ENCODE measurements around the gene ATP2C2.

- TF ChIP-seq RAD21 (IDR thresholded peaks at IDR 0.05; ENCODE audit: low read length): no peak
- TF ChIP-seq CTCF (IDR thresholded peaks at IDR 0.05): no peak
- TF ChIP-seq CHD2 (IDR thresholded peaks at IDR 0.05; ENCODE audit: low read length, partially characterized antibody): no peak
- no peak for TF ChIP-seq GATA2 (CRISPR knock-in tag; IDR thresholded peaks at IDR 0.05)
- TF ChIP-seq POLR2AphosphoS5 (IDR thresholded peaks at IDR 0.05; ENCODE audit: low read depth, low read length): no peak
- TF ChIP-seq USF1 (IDR thresholded peaks at IDR 0.05; ENCODE audit: borderline replicate concordance, low read depth): no peak
- TF ChIP-seq SMC3 (IDR thresholded peaks at IDR 0.05; ENCODE audit: low read depth, low read length): no peak
Measured at GRCh38 chr16:84341528-84342295, 26.6 kb upstream of the ATP2C2 start.

Measured in SK-N-SH (cell line).